Glutamatergic neuron (in vitro differentiated cells): ENCODE results near the gene NLRP9. TPM values are rescaled to one million over a fixed set of nuclear protein-coding genes. Genes with fewer than 3 reads are reported as not detected.

Experiments used
- DNase-seq: peaks from one replicate; pipeline ENCODE4 v3.0.0; 2022
- H3K27ac Mint-ChIP-seq: one replicate; pipeline ENCODE4 v1.8.0; 2020; ENCODE audit warnings: mild to moderate bottlenecking, mixed read lengths, inconsistent platforms; ENCODE audit not compliant: unreplicated experiment
- H3K27me3 Mint-ChIP-seq: one replicate; pipeline ENCODE4 v1.8.0; 2020; ENCODE audit warnings: mild to moderate bottlenecking, moderate library complexity, mixed read lengths, inconsistent platforms; ENCODE audit not compliant: unreplicated experiment
- H3K36me3 Mint-ChIP-seq: one replicate; pipeline ENCODE4 v1.8.0; 2020; ENCODE audit warnings: mild to moderate bottlenecking, mixed read lengths, inconsistent platforms; ENCODE audit not compliant: unreplicated experiment
- H3K4me1 Mint-ChIP-seq: one replicate; pipeline ENCODE4 v1.8.0; 2020; ENCODE audit warnings: mild to moderate bottlenecking, low read depth, mixed read lengths, inconsistent platforms; ENCODE audit not compliant: unreplicated experiment
- H3K4me3 Mint-ChIP-seq: one replicate; pipeline ENCODE4 v1.8.0; 2020; ENCODE audit warnings: mild to moderate bottlenecking, mixed read lengths, inconsistent platforms; ENCODE audit not compliant: unreplicated experiment
- H3K9me3 Mint-ChIP-seq: one replicate; pipeline ENCODE4 v1.8.0; 2020; ENCODE audit warnings: mild to moderate bottlenecking, moderate library complexity, mixed read lengths, inconsistent platforms; ENCODE audit not compliant: unreplicated experiment
- total RNA-seq: library from RNA; stranded (reverse); fragmentation: NEBNext Ultra II Directional; extraction: Animal tissue kit (Norgen Biotek cat#: 25700); gene quantifications from one replicate; pipeline ENCODE4 v1.2.1, GENCODE V29; 2021; ENCODE audit not compliant: unreplicated experiment
- TF ChIP-seq, protein P1 (sequence below): fragments of 200-600 bp; sonication (generic); IDR thresholded peaks from one replicate; pipeline ENCODE4 v1.5.0; 2021; ENCODE audit not compliant: partially characterized antibody, unreplicated experiment

The NLRP9 gene
- total RNA-seq, 1 donor from 2014 or later, result not detected

- Mint-ChIP-seq H3K27me3 (peaks cover 13% of the 10 kb centered on the region), H3K9me3 (peaks cover 18% of the 10 kb centered on the region)
- TF ChIP-seq, protein P1, sequence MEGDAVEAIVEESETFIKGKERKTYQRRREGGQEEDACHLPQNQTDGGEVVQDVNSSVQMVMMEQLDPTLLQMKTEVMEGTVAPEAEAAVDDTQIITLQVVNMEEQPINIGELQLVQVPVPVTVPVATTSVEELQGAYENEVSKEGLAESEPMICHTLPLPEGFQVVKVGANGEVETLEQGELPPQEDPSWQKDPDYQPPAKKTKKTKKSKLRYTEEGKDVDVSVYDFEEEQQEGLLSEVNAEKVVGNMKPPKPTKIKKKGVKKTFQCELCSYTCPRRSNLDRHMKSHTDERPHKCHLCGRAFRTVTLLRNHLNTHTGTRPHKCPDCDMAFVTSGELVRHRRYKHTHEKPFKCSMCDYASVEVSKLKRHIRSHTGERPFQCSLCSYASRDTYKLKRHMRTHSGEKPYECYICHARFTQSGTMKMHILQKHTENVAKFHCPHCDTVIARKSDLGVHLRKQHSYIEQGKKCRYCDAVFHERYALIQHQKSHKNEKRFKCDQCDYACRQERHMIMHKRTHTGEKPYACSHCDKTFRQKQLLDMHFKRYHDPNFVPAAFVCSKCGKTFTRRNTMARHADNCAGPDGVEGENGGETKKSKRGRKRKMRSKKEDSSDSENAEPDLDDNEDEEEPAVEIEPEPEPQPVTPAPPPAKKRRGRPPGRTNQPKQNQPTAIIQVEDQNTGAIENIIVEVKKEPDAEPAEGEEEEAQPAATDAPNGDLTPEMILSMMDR, result no peak
These were observed 62.4 kb downstream of the NLRP9 start for GRCh38 chr19:55675661-55676354.

DNA sequence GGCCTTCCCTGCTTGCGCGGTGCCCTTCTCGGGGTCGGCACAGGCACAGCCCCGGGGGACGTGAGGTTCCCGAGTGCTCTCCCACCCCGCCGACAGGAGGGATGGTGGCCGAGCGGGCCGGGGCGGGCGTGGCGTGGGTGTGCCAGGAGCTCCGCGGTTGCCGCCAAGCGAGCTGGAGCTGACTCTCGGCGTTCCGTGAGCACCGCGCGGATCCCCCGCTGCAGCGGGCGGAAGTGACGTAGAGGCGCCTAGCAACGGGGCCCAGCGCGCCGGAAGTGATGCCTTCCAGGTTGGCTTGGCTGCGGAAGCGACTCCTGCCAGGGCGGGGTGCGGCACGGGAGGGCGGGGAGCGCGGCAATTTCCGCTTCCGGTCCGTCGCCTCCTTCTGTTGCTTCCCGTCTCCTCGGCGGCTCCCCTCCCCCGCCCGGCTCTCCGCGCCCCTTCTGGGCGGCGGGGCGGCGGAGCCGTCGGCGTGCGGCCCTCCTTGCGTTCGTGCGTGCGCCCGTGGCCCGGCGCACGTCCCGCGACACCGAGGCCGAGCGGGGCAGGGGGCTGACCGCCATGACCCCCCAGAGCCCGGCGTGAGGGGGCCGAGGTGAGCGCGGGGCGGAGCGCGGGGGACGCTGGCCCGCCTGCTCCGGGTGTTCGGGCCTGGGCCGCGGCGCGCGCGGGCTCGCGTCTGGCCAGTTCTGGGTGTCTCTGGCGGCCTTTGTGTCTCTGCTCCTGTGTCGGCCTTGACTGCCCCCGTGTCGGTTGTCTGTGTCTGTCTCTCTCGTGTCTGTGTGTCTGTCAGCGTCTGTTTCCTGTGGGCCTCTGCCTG, 63.2 kb downstream of the NLRP9 start, which contains the start of gene EPN1:
Gene EPN1 (plus strand): TSS at position 386 of the 820 bp plus-strand sequence. CDS start 3,402 bp downstream, outside the sequence.
- peak; percentile 99 for DNase-seq
- Mint-ChIP-seq H3K4me1 (peaks cover 20% of the 10 kb centered on the region), H3K27me3 (peaks cover 18% of the 10 kb centered on the region), H3K9me3 (peaks cover 24% of the 10 kb centered on the region), H3K27ac (peak within 1 kb of the TSS; percentile 96), H3K36me3 (no peaks in the 10 kb centered on the region), H3K4me3 (peak within 1 kb of the TSS; percentile 98)
- TF ChIP-seq, protein P1, result no peak

More at GRCh38 chr19:55675661-55676354, 62.4 kb downstream of the NLRP9 start:
- DNase-seq, result no peak
- no peaks in the 10 kb centered on the region for H3K36me3 Mint-ChIP-seq
- H3K4me3 Mint-ChIP-seq, result peak overlapping the region; percentile 98
- H3K27ac Mint-ChIP-seq, result peak overlapping the region; percentile 96
- peaks cover 18% of the 10 kb centered on the region for H3K4me1 Mint-ChIP-seq

DNA sequence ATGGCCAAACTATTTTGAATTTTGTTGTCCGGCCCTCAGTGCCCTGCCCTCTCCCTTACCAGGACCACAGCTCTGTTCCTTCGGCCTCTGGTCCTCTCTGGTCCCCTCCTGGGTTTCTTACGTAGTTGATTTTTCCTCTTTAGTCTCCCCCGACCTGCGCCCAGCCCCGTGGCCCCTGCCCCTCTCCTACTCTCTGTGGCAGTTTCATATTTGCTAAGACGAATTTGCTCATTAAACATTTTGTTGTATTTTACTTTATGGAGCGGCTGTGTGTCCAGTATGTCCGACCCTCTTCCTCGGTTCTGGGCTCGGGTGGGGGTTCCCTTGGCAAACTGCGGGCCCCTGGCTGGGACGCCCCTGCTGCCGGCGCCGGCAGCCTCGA, 63.8 kb downstream of the NLRP9 start:
- Mint-ChIP-seq H3K4me1 (peaks cover 20% of the 10 kb centered on the region), H3K27ac (peak overlapping the region; percentile 72), H3K9me3 (peaks cover 24% of the 10 kb centered on the region), H3K4me3 (peak overlapping the region; percentile 83), H3K36me3 (no peaks in the 10 kb centered on the region), H3K27me3 (peaks cover 18% of the 10 kb centered on the region)
- DNase-seq, result no peak
- TF ChIP-seq, protein P1, result no peak

- no peaks in the 10 kb centered on the region for H3K36me3 Mint-ChIP-seq
- H3K27ac Mint-ChIP-seq, result peak overlapping the region; percentile 22
- no peak for DNase-seq
- peaks cover 20% of the 10 kb centered on the region for H3K4me1 Mint-ChIP-seq
- TF ChIP-seq, protein P1, result no peak
- peak overlapping the region; percentile 2 for H3K4me3 Mint-ChIP-seq
- peaks cover 24% of the 10 kb centered on the region for H3K9me3 Mint-ChIP-seq
- peaks cover 18% of the 10 kb centered on the region for H3K27me3 Mint-ChIP-seq
These were observed 64.3 kb downstream of the NLRP9 start for GRCh38 chr19:55673889-55674288.
